ENCODE data around the gene ATP11A.
A peak's percentile ranks its signal among the peaks of the same experiment; 100 is the strongest.
"Not testable (repeated sequence)": the region's sequence is repeated elsewhere in the genome, so short reads cannot be mapped to it uniquely, and the experiment has no call there.

The ATP11A gene

DNA sequence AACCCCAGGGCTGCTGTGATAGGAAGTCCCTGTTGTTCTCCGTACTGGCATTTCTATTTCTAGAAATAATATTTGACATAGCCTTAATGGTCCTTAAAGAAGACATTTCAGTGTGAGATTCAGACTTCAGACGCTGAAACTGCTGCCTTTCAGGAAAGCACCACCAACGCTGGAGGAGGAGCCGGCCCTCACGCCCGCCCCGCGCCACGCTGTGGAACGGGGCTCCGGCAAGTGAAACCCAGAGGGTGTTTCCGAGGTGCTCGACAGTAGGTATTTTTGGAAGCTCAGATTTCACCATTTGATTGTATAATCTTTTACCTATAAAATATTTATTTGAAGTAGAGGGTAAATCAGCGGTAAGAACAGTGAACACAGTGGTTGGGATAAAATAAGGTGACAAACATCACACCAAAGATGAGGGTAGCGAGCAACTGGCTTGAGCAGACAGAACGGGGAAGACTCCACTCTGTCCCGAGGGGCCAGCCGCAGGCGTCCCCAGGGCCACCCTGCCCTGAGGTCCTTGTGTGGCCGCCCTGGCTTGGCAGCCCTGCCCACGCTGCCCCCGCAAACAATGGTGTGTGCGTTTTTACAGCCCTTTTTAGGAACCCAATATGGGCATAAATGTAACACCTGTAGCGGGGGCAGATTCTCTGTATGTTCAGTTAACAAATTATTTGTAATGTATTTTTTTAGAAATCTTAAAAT is 193.6 kb downstream of the ATP11A start:
- DNase-seq = no peak

DNA sequence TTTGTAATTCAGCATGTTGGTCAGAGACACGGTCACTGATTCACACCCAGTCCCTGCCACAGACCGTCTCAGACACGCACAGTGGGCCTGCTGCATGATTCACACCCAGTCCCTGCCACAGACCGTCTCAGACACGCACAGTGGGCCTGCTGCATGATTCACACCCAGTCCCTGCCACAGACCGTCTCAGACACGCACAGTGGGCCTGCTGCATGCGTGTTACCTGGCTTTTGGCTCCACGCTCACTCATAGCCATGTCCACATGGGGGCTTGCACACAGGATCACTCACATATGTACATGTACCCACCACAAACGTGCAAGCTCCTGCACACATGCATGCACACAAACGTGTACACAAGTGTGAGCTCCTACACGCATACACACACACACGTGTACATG is 194.9 kb downstream of the ATP11A start:
- not testable (repeated sequence) for DNase-seq

DNA sequence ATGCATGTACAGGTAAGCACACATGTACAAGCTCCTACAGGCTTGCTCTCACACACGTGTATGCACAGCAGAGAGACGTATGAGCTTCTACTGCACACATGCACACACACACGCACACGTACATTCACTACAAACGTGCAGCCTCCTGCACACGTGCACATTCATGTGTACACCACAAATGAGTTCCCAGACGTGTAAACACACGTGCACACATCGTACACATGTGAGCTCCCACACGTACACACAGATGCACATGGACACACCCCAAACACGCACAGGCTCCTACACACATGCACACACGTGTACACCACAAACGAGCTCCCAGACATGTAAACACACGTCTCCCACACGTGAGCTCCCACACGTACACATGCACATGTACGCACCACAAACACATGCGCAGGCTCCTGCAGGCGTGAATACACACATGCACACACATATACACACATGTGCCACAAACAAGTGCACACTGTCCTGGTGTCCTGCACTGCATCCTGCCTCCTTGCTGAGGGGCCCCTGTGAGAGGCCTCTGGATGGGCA is 195.5 kb downstream of the ATP11A start:
- no peak for DNase-seq

DNA sequence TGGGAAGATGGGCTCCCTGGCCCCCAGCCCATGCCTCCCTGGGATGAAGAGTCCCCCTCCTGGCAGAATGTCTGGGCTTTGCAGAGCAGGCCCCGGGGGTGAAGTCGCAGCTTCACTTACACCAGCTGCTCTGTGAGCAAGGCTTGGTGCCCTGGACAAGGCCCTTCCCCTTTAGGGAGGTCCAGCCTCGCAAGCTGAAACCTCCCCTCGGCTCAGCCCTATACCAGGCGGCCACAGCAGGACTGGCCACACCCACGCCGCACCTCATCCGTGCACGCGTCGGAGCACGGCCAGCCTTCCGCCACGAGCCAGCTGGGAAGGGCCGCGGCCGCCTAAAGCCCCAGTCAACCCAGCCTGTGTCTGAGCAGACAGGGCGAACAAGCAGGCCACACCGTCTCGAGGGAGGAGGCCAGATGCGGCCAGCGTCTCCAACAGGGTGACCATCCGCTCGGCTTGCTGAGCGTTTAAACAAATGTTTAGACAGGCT is 196.0 kb downstream of the ATP11A start:
- DNase-seq = peak; percentile 64

DNA sequence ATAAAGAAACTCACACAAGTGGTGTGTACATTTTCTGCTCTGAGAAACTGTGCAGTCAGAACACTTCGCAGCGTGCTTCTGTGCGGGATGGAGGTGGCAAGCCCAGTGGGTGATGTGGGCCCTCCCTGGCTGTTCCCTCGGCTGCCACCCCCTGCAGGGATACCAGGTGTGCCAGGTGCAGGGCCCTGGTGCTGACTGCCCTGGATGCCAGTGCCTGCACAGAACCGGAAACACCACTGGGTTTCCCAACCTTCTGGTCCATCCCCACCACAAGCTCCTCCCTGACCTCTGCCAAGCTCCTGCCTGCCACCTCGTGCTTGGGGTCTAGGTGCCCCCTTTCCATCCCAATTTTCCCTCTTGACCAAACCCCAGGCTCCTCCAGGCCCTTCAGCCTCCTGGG is 197.3 kb downstream of the ATP11A start:
- no peak for DNase-seq

DNA sequence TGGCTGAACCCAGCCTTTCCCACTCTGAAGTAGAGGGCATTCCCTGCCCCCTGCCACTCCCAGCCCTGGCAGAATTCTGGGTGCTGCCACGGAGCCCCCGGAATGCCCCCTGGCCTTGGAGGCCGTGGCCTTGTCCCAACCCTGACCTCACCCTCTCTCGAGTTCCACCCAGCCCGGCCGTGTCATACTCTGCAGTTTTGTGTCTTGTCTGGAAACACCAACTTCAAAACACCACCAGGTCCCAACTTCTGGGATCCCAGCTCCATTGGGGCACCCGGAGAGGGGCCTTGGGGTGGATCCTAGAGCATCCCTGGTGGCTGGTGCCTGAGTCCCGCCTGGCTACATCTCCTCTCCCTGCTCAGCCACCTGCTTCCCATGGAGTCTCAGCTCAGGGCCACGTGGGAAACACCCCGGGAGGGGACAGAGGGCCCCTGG is 197.7 kb downstream of the ATP11A start:
- no peak for DNase-seq

DNA sequence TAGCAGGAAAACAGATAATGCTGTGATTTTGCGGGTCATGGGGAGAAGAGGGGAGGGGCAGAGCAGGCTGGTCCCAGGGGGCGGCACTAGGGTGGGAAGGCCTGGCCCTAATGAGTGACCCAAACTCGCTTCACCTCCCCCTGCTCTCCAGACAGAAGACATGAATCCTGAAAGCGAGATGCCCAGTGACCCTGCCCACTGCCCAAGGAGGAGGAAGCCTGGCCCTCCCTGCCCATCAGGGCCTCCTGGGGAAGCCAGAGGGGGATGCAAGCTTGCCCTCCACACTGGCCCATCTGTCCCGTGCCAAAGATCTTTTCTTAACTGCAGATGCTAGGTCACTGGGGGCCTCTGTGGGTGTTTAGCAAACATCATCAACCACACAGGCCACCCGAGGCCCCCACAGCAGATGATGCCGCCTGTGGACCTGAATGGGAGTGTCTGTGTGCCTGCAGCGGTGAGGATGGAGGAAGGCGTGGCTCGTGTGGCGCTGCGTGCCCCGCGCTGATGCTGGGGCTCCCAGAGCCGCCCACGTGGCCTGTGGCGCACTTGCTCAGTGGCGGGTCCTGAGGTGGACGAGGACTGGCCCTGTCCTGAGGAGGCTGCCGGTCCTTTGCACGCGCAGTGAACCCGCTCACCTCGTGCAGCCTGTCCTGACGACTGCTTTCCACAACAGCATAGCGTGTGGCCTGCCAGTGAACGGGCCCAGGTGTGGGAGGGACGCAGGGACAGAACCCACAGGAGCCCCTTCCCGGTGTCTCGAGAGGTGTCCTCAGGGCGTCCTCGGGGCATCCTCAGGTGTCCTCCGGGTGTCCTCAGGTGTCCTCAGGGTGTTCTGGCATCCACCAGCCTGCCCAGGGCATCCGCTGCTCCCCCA is 198.6 kb downstream of the ATP11A start:
- no peak for DNase-seq

DNA sequence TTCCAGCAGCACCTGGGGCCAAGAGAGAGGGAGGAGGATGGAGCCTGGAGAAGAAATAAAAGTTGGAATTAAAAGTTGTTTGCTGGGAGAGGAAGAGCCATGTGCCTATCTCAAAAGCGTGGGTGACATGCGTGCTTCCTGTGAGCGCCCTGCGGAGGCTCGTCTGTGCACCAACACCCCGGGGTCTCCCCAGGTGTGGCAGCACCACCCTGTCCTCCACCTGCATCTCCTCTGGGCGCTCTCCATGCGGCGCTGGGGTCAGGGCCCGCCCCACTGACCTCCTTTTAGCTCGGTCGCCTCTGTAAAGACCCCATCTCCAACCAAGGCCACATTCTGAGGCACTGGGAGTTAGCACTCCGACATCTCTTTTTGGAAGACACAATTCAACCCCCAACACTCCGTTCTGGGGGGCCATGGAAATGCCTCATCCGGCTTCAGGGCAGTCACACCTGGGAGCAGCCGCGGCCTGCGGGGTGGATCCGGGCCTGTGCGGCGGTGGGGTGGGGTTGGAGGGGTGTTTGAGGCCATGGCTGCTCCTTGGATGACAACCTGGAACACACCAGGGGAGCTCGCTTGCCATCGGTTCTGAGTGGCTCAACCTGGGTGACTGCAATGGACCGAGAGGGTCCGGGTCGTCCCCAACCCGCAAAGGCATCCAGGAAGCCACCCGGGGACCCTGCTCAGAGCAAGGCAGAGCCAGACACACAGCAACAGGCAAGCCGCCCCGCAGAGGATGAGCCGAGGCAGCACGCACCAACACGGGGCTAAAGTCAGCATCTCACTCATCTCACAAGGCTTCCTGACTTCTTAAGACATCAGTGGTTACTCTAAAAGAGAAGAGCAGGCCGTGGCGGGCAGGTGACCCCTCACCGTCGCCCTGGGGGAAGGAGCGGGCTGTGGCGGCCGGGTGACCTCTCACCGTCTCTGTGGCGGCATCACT is 199.8 kb downstream of the ATP11A start:
- no peak for DNase-seq

DNA sequence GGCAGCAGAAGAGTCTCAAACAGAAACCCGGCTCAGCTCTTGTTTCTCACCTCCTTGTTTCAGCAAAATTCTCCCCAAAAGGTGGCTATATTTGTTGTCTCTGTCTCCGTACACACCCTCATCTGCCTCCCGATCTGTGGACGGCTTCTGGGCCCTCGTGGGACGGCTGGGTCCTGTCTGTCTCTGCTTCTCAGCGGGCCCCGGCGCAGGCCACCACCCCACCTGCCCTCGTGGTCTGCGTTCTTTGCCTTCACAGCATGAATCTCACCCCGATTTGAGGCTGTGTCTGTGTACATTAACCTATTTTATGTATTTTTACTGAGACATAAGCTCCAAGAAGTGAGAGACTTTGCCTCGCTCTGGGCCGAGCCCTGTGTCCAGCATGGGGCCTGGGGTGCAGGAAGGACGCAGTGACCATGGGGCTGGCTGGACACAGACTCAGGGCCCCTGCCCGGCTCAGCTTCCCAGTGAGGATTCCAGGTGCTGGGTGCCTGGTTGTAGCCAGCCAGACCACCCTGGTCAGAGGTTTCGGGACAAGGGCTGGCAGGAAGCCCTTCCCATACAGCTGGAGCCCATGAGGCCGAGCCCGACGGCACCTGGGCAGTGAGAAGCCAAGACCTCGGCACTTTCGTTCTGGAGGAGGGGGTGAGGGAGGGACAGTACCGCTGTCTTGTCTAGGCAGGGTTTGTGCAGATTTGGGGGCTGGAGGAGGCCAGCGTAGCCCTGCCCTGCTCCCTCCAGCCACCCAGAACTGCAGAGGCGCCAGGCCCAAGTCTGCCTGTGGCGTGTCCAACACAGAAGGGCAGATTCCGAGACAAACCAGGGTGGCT is 200.7 kb downstream of the ATP11A start:
- no peak for DNase-seq

DNA sequence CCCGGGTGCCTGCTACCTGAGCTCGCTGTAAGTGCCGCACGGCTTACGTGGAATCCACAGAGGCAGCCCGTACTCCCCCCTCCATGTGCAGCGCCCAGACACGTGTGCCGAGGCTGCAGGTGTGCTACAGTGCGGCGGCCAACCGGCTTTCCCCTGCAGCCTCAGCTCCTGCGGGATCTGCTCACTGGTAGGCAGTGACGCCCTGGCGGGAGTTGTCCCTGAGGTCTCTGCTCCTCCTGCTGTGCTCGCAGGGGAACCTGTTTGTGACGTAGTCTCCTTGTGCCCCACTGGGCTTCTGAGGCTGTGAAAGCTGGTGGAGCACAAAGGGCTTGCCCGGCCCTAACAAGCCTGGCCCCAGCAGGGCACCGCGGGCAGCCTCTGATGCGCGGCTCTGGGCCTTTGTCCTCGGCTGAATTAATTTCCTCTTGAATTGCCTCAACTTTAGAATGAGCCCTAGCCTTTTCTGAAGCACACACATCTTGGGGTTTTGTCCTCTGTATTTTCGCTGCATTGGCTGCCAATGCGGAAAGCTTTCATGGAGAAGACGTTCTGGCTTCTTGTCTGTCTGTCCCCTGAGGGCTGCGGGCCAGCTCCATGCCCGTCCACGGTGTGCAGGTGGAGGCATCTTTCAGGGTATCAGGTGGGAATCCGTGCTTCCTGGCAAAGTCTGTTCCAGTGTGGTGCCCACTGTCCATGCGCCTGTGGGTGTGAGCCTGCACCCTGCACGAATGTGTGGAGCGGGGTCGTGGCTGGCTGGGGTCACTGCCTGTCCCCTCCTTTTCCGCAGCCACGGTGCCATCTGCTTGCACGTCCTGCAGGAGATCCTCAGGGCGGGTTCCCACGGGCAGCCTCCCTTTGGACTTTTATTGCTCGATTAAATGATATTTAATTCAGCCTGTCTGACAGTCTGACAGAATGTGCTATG is 201.9 kb downstream of the ATP11A start:
- DNase-seq = no peak

DNA sequence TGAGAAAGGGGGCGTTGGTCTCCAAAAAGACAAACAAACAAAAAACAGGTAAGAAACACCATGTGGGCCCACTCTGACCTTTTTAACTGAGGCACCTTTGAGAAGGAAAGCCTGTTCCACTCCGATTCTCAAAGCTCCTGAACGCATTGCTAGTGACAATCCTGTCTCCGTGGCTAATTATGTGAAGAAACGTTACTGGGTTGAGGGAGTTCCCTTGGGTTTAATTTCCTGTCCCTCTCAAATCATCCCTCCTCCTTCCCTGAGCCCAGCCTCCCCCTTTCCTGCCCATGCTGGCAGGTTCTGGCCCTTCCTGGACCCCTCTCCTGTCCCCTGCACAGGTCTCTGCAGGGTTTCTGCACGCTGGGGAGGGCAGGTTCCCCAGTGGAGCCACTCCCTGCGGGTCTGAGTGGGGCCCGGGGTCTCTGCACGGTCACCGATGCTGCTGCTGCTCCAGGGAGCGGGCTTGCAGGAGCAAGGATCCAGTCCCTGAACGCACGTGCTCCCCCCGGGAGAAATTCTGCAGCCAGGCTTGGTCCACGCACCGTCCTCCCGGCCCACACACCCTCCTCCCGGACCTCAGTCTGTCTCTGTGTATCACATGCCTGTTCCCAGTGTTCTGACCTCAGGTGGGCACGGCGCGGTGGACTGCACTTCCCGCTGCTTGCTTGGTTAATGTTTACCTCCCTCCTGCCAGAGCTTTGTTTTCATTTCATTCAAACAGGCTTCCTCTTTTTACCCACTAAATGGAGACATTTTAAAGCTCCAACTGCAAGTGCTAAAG is 202.8 kb downstream of the ATP11A start:
- no peak for DNase-seq

DNA sequence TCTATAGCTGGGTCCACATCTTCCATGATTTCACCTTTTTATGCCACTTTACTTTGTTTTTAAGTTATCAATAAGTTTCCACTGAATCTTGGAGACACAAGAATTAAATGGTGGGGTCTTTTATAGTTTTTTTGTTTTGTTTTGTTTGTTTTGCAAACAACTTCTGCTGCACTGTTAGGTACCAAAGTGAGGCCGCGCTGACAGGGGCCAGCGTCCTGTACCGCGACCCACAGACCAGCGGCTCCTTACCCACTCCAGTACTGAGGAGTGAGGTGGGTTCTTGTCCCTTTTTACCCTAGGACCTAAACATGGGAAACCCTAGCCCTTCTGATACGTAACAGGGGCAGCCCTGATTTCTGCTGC is 203.3 kb downstream of the ATP11A start:
- DNase-seq = no peak

DNA sequence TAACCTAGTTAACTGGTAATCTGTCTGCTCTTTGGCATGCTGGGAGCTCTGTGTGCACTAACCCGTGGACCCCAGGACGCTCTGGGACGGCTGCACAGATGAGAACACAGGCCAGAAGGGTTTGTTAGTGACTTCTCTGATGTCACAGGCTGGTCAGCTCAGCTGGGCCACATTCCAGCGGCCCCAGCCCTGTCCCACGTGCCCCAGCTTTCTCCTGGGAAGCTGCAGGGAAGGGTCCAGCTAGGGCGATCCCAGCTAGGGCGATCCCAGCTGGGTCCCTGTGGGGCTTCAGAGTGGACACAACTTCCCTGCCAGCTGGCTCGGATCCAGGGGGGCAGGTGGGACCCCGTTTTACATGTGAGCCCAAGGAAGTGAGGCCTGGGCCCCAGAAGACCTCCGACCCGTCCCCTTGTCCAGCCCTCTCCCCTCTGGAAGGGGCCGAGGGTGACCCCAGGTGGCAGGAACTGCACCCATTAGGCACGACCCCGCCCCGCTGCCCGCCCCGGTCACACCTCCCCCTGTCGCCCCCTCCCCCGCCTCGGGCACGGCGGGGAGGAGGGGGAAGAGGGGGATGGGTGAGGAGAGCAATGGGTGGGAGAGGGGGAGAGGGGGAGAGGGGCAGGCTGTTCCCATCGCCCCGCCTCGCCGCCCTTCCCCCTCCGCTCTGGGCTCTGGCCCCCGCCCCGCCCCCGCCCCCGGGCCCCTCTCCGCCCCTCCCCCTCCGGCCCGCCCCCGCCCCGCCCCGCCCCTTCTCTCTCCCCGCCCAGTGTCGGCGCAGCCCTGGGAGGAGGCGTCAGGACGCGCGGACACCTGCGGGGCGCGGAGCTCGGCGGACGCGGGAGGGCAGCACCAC is 204.0 kb downstream of the ATP11A start:
- DNase-seq = no peak

DNA sequence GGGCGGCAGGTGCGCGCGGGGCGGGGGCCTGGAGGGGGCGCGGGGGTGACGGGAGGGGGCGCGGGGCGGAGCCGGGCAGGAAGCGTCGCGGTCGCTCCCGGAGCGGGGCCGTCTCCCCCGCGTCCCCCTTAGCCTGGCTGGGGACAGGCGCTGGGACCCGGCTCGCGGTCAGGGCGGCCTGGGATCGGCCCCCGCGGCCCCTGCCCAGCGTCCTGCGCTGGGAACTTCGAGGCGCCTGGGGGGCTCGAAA is 204.5 kb downstream of the ATP11A start:
- DNase-seq = no peak

DNA sequence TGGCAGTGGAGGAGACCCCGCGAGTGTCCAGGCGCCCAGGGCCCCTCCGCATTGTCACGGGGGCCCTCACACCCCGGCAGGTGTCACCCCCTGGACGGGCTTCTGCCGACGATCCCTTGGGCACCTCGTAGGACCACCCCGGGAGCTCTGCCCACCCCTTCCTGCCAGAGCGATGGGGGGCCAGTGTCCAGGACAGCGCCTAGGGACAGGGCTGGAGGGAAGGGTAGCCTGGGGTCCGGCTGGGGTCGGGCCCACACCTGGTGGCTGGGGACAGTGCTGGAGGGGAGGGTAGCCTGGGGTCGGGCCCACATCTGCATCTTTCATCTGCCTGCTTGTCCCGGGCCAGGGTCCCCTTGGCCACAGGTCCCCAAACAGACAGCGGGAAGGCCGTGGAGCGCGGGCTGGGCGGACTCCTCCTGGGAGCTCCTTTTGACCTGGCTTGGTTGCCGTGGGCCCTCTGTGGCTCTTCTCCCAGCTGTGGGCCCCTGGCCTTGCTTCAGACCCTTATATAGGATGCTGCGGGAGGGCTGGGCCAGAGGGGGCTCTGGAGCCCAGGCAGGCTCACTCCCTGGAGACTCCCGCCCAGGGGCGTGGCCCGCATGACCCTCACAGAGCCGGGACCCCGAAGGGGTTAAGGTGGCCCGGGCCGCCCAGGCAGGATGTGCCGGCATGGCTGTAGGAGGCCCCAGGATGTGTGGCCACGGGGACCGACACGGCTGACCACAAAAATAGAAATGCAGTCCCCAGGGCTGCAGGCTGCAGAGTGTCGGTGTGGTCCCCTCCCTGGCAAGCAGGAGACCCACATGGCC is 205.0 kb downstream of the ATP11A start:
- no peak for DNase-seq

DNA sequence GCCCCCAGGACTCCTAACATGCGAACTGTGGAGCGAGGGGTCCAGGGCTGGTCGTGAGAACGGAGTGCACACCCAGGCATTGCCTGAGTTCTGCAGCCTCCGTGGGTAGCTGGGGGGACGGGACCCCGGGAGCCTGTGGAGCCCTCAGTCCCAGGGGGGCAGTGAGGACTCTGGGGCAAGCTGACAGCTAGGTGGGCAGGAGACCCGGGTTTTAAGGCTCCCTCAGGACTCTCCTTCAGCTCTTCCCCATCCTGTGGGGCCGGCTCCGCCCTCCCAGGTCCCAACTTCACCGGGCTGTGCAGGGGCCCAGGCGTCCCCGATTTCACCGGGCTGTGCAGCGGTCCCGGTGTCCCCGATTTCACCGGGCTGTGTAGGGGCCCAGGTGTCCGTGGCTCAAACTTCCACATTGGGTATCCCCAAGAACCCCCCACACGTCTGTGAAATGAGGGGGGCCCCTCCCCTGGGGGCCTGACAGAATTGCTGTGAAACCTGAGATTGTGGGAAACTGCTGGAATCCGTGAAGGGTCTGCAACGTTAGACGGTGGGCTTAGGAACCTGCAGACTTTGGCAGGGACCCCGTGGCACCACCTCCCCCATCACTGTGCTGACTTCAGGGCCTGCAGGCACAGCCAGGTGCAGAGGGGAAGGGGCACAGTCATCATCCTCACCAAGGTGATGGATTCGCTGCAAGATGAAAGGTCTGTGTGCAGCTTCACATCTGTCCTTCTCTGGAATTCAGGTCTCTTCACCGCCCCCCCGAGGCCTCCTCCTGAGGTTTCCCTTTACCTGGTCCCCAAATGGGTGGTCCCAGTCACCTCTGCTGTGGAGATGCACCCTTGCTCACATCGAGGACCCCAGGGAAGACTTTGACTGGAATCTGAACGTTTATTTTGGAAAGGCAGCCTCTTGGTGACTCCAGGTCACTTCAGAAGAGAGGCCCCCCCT is 206.0 kb downstream of the ATP11A start:
- no peak for DNase-seq

All from fibroblast of skin of abdomen (primary cell).